CD4-positive, alpha-beta T cell treated with Interleukin-15 for 1 hour (primary cell): ENCODE results near the gene CRIP2.

Experiments
- DNase-seq: peaks from one replicate; pipeline ENCODE4 v3.0.0-alpha.2; 2020

CRIP2 gene

DNA sequence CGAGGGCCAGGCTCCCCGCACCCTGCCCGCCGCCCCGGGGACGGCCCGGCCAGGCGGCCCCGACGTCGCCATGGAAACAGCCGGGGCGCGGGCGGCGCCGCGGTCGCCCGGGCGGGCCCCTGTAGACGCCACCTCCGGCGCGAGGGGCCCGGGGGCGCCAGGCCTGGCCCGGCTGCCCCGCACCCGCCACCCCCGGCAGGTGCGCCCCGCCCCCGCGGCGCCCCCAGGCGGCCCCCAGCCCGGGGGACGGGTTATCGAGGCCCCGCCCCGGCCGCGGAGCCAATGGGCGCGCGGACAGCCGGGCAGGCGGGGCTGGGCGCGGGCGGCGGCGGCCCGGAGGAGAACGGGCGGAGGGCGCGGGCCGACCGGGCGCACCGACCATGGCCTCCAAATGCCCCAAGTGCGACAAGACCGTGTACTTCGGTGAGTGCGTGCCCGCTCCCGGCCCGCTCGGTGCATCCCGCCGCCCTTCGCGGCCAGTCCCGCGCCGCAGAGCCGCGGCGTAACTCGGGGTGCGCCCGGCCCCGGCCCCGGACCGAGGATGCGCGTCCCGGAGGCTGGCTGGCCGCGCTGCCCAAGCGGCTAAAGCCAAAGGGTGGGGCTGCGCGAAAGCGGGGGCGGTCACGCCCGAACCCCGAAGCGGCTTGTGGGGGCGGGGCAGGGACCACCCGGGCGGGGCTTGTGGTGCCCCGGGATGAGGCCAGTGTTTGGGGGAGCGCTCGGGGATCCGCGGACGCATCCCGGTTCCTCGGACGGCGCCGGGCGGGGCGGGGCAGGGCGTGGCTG is at the start of gene CRIP2:
CRIP2 (plus strand) TSS at position 339 of the 786 bp plus-strand sequence; CDS start at position 381, 42 bp downstream.
- peak; percentile 51 for DNase-seq

GRCh38 chr14:105424861-105425260 is 49.8 kb upstream of the CRIP2 start:
- no peak for DNase-seq

DNA sequence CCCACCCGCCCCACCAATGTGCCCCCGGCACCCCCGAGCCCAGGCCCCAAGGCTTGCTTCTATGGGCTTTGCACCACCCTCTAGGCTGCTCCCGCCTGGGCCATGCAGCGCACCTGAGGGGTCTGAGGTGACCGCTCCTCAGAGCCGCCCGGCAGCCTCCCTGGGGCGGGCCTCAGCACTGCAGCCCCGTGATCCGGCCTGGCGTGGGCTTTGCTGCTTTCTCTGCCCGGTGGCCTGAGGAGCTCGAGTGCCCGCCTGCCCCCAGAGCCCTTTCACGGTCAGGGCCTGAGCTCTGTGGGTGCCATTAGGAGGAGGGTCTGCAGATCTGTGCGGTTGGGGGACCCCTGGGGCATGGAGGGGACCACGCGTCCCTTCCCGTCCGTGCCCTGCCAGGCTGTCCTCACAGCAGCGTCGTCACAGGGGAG is 48.8 kb upstream of the CRIP2 start:
- DNase-seq = no peak

DNA sequence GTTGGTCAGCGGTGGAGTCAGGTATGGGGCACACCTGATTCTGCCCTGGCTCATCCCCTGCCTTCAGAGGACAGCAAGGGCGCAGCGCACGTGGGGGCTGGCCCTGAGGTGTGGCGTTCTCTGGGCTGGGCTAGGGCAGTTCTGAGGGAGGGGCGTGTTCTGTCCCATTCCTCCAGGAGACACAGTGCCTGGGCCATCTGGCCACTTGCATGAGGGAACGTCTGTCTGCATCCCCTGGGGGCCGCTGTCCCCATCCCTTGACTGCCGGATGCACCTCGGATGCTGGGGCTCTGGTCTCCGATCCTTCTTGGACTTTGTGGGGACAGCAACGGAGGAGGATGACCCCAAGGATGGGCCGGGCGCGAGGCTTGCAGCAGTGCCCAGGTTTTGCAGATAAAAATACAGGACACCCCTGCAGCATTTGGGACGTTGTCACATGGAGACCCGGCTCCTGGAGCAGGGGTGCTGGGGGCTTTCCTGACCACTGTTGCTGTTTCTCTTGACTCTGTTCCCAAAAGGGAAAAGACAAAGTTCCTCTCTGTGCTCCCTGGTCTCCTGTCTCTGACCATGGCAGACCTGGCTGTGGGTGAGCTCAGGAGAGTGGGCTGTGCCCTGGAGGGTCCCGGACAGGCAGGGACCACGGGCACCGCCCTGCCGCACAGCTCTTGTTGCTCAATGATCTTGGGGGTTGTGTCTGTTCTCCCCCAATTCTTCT is 48.0 kb upstream of the CRIP2 start:
- DNase-seq = no peak

DNA sequence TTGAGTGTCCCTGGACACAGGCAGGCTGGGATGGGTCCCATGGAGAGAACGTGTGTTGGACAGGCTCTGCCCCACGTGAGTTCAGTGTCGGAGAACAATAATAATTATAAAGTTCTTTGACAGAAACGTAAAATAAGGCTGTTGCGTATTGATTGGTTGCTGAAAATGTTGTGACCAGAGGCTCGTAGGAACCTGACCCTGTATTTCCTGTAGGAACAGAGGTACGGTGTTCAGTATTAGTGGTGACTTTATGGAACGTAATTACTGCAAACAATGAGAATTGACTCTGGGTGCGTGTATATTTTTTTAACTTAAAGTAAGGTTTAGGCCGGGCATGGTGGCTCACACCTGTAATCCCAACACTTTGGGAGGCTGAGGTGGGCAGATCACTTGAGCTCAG is 47.2 kb upstream of the CRIP2 start:
- no peak for DNase-seq

DNA sequence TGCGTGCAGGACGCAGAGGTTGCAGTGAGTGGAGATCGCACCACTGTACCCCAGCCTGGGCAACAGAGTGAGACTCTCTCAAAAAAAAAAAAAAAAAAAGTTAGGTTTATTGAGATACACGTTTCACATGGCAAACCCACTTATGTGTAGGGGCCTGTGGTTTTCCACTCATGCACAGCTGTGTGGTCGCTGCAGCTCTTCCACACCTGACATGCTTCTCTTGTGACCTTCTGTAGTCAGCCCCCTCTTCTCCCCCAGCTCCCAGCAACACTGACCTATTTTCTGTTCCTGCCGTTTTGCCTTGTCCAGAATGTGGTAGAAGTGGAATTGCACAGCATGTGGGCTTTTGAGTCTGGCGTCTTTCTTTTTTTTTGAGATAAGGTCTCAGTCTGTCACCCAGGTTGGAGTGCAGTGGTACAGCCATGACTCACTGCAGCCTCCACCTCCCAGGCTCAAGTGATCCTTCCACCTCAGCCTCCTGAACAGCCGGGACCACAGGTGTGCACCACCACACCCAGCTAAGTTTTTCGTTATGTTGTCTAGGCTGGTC is 46.6 kb upstream of the CRIP2 start:
- no peak for DNase-seq

DNA sequence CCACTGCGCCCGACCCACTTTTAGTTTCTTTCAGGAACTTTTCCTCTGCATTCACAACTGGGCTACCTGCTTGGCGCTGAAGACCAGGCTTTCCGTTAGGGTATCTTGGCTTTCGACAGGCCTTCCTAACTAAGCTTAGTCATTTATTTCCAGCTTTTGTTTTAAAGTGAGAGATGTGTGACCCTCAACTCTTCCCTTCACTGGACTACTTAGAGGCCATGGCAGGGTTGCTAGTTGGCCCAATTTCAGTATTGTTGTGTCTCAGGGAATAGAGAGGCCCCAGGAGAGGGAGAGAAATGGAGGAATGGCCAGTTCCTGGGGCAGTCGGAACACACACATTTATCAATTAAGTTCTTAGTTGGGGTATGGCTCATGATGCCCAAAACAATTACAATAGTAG is 44.6 kb upstream of the CRIP2 start:
- DNase-seq = no peak

- no peak for DNase-seq
Observed at GRCh38 chr14:105430565-105430964, 44.1 kb upstream of the CRIP2 start.

GRCh38 chr14:105431256-105431655 is 43.4 kb upstream of the CRIP2 start:
- DNase-seq = no peak

- DNase-seq = no peak
Observed at GRCh38 chr14:105432657-105433056, 42.0 kb upstream of the CRIP2 start.

DNA sequence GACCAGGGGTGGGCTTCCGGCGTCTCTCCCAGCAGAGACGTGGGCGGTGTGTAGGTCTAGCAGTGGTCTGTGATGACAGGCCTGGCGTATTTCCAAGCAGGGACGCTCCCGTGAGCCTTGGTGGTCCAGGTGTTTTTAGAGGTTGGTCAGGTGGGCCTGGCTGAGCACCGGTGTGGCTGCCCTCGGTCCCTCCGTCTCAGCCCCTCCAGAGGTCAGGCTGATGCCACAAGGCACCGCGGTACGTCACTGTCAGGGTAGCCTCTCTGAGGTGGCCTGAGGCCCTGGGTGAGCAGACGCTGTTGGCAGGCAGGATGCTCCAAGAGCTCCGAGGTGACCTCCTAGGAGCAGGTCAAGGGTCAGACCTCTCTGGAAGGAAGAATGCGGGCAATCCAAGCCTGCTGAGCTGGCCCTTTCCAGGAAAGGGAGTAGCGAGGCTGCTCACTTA is 41.4 kb upstream of the CRIP2 start:
- no peak for DNase-seq

GRCh38 chr14:105436402-105436801 is 38.2 kb upstream of the CRIP2 start:
- no peak for DNase-seq

DNA sequence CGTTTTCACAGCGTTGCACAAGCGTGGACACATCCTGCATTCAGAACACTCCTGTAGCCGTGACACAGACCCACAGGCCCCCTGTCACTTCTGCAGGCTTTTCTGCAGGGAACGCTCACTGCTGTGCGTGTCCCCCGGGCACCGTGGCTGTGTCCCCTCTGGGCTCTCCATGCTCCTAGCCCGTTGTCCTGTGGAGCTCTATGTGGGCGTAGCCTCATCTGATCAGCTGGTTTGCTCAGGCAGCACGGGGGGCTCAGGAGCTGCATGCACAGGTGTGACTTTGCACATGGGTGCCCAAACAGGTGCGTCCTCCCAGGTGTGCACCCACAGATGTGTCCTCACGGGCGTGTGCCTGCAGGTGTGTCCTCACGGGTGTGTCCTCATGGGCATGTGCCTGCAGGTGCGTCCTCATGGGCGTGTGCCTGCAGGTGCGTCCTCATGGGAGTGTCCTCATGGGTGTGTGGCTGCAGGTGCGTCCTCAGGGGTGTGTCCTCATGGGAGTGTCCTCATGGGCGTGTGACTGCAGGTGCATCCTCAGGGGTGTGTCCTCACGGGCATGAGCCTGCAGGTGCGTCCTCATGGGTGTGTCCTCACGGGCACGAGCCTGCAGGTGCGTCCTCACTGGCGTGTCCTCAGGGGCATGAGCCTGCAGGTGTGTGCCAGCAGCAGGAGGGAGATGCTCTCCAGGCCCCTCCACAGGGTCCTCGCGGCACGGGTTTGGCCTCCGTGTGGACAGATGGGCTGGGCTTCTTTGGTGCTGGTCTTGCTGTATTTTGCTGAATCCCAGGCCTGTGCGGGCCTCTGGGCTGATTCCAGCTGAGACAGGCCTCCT is 37.5 kb upstream of the CRIP2 start:
- no peak for DNase-seq

- DNase-seq = no peak
Observed at GRCh38 chr14:105437723-105438500, 36.7 kb upstream of the CRIP2 start.

DNA sequence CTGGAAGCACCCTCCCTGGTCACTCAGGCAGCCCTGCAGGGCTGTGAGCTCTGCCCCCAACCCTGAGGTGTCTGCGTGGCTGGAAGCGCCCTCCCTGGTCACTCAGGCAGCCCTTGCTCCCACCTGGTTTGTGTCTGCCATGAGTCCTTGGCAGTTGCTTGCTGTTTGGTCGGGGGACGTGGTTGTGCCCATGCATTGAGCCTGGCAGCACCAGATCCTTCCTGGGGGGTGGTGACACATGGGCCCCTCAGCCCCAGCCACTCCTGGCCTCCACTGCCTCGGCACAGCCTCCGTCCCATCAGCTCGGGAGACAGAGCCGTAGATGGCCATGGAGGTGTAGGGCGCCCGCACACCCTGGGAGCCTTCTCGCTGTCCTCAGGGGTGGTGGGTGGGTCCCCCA is 35.4 kb upstream of the CRIP2 start:
- no peak for DNase-seq

- DNase-seq = no peak
Observed at GRCh38 chr14:105439710-105440553, 34.7 kb upstream of the CRIP2 start.

GRCh38 chr14:105440554-105440900 is 34.1 kb upstream of the CRIP2 start:
- DNase-seq = no peak

GRCh38 chr14:105440992-105441391 is 33.6 kb upstream of the CRIP2 start:
- DNase-seq = no peak

GRCh38 chr14:105442125-105442524 is 32.5 kb upstream of the CRIP2 start:
- DNase-seq = no peak

GRCh38 chr14:105442834-105443233 is 31.8 kb upstream of the CRIP2 start:
- no peak for DNase-seq

- no peak for DNase-seq
Observed at GRCh38 chr14:105444859-105445258, 29.8 kb upstream of the CRIP2 start.
